Karpas-422 (cell line): ENCODE data around the gene CENPT. TPM values are rescaled to one million over a fixed set of nuclear protein-coding genes. Genes with fewer than 3 reads are reported as not detected.

Experiments
- DNase-seq: peaks from one replicate; pipeline ENCODE4 v3.0.0-alpha.2; 2015
- H2AFZ ChIP-seq: fragments of 200-600 bp; sonication (generic); 2 replicates; pipeline ENCODE4 v1.6.1; 2014; ENCODE audit warnings: antibody characterized with exemption, low read length, mixed read lengths
- H3K27ac ChIP-seq: fragments of 200-600 bp; sonication (generic); 2 replicates; pipeline ENCODE4 v1.5.1; 2014; ENCODE audit warnings: mild to moderate bottlenecking, low read length, moderate library complexity
- H3K27me3 ChIP-seq: fragments of 200-600 bp; sonication (generic); 2 replicates; pipeline ENCODE4 v1.6.1; 2014; ENCODE audit warnings: low read length, mixed read lengths
- H3K36me3 ChIP-seq: fragments of 200-600 bp; sonication (generic); 2 replicates; pipeline ENCODE4 v1.6.1; 2014; ENCODE audit warnings: low read length, mixed read lengths; ENCODE audit not compliant: insufficient read depth
- H3K4me1 ChIP-seq: fragments of 200-600 bp; sonication (generic); 2 replicates; pipeline ENCODE4 v1.6.1; 2014; ENCODE audit warnings: mild to moderate bottlenecking, low read length, mixed read lengths
- H3K4me2 ChIP-seq: fragments of 200-600 bp; sonication (generic); 2 replicates; pipeline ENCODE4 v1.6.1; 2014; ENCODE audit warnings: low read length, low read depth, mild to moderate bottlenecking; ENCODE audit not compliant: poor library complexity, severe bottlenecking
- H3K4me3 ChIP-seq: fragments of 200-600 bp; sonication (generic); 2 replicates; pipeline ENCODE4 v1.5.1; 2014; ENCODE audit warnings: mild to moderate bottlenecking, antibody characterized with exemption, low read length, mixed read lengths
- H3K79me2 ChIP-seq: fragments of 200-600 bp; sonication (generic); 2 replicates; pipeline ENCODE4 v1.6.1; 2014; ENCODE audit warnings: mild to moderate bottlenecking, low read length, mixed read lengths
- H3K9ac ChIP-seq: fragments of 200-600 bp; sonication (generic); 2 replicates; pipeline ENCODE4 v1.6.0; 2014; ENCODE audit warnings: low read length
- H3K9me2 ChIP-seq: fragments of 200-600 bp; sonication (generic), shearing (Covaris generic); replicated peaks from 2 replicates; pipeline ENCODE4 v1.6.0; 2014; ENCODE audit warnings: mild to moderate bottlenecking, low read length, moderate library complexity; ENCODE audit not compliant: insufficient read depth
- H3K9me3 ChIP-seq: fragments of 300-700, 200-600 bp; sonication (generic); 2 replicates; pipeline ENCODE4 v1.6.1; 2014; ENCODE audit warnings: low read length, mixed read lengths
- H4K20me1 ChIP-seq: fragments of 200-600 bp; sonication (generic); 2 replicates; pipeline ENCODE4 v1.6.1; 2014; ENCODE audit warnings: mild to moderate bottlenecking, antibody characterized with exemption, low read length, low read depth; ENCODE audit not compliant: insufficient read depth
- total RNA-seq: library from RNA; depleted of rRNA; stranded (reverse); fragments of >200 nt; shearing (Covaris generic); gene quantifications from 2 replicates; pipeline ENCODE4 v1.2.3, GENCODE V29; 2014; ENCODE audit warnings: low replicate concordance

CENPT gene
- total RNA-seq, 1 experiment from 2014 or later = 22.0 TPM

DNA sequence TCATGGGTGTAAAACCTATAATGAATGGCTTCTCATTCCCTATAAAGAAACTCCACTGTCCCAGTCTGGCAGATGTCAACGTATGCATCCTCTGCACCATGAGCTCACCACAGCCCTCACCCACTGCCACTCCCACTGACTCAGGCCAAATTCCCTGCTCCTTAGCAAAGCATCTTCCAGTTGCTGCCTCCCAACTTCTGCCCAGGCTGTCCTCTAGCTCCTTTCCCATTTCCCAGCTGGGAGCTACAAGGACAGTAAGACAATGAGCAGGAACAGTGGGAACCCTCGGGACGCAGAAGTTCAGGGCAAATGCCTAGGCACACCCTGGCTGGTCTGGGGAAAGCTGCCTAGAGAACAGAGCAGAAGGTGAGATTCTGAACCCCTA, 14.5 kb downstream of the CENPT start:
- no peaks in the 10 kb centered on the region for H3K27me3 ChIP-seq
- DNase-seq = no peak
- peak overlapping the region; percentile 87 for H3K9ac ChIP-seq
- peaks cover 16% of the 10 kb centered on the region for H3K4me1 ChIP-seq
- H3K27ac ChIP-seq = no peak overlapping the region
- no peaks in the 10 kb centered on the region for H3K9me3 ChIP-seq
- peak overlapping the region; percentile 85 for H3K4me2 ChIP-seq
- H2AFZ ChIP-seq = no peak overlapping the region
- H3K4me3 ChIP-seq = peak overlapping the region; percentile 75
- no peaks in the 10 kb centered on the region for H4K20me1 ChIP-seq
- no peaks in the 10 kb centered on the region for H3K36me3 ChIP-seq
- H3K9me2 ChIP-seq = no peaks in the 10 kb centered on the region
- peaks cover 12% of the 10 kb centered on the region for H3K79me2 ChIP-seq

DNA sequence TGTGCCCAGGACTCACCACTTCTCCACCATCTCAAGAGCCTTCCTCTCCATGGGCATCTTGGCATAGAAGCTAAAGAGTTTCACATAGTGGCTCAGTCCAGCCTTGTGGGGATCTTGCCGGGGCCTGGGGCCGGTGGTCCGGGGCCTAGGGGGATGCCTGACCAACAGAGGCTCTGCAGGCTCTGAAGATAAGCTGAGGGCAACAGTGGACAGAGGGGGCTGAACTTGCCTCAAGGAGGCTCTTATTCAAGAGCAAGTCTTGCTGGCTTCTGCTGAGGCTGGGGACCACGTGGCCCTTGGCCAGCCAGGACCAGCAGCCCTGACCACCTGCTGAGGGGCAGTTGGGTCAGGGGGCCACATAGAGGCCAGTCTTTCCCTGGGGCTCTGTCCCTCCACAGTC, 18.8 kb downstream of the CENPT start:
- H3K9me2 ChIP-seq = no peaks in the 10 kb centered on the region
- H3K79me2 ChIP-seq = peaks cover 12% of the 10 kb centered on the region
- H3K4me2 ChIP-seq = no peak overlapping the region
- no peaks in the 10 kb centered on the region for H4K20me1 ChIP-seq
- H3K9ac ChIP-seq = no peak overlapping the region
- no peaks in the 10 kb centered on the region for H3K9me3 ChIP-seq
- DNase-seq = no peak
- H3K36me3 ChIP-seq = no peaks in the 10 kb centered on the region
- H3K4me3 ChIP-seq = no peak overlapping the region
- no peak overlapping the region for H3K27ac ChIP-seq
- no peaks in the 10 kb centered on the region for H3K27me3 ChIP-seq
- H3K4me1 ChIP-seq = peaks cover 10% of the 10 kb centered on the region
- H2AFZ ChIP-seq = no peak overlapping the region

DNA sequence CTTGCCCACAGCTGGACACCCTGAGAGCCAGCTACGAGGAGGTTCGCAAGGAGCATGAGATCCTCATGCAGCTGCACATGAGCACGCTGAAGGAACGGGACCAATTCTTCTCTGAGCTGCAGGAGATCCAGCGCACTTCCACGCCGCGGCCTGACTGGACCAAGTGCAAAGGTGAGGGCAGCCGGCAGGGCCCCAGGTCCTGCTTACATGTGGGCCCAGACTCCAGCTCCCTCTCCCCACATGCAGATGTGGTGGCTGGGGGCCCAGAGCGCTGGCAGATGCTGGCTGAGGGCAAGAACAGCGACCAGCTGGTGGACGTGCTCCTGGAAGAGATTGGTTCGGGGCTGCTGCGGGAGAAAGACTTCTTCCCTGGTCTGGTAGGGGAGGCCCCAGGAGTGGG, 21.6 kb downstream of the CENPT start:
- H2AFZ ChIP-seq = no peak overlapping the region
- H3K27ac ChIP-seq = no peak overlapping the region
- no peaks in the 10 kb centered on the region for H3K4me1 ChIP-seq
- no peaks in the 10 kb centered on the region for H3K9me3 ChIP-seq
- no peaks in the 10 kb centered on the region for H4K20me1 ChIP-seq
- no peaks in the 10 kb centered on the region for H3K36me3 ChIP-seq
- H3K79me2 ChIP-seq = no peaks in the 10 kb centered on the region
- no peaks in the 10 kb centered on the region for H3K27me3 ChIP-seq
- no peak overlapping the region for H3K9ac ChIP-seq
- no peak overlapping the region for H3K4me2 ChIP-seq
- H3K9me2 ChIP-seq = no peaks in the 10 kb centered on the region
- DNase-seq = peak; percentile 20
- no peak overlapping the region for H3K4me3 ChIP-seq

DNA sequence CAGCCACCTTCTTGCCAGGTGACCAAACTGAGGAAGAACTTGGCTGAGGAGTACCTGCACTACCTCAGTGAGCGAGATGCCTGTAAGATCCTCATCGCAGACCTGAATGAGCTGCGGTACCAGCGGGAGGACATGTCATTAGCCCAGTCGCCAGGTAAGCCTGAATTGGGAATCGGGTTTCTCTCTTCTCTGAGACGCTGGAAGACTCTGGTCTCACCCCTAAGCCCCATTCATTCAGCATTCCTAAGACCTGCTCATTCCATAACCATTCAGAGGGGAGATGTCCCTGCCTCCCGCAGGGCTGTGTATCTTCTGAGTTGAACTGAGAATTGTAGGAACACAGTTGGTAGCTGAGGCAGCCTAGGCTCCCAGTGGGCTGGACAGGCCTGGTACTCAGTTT, 22.4 kb downstream of the CENPT start:
- H2AFZ ChIP-seq = no peak overlapping the region
- H4K20me1 ChIP-seq = no peaks in the 10 kb centered on the region
- H3K4me1 ChIP-seq = no peaks in the 10 kb centered on the region
- no peaks in the 10 kb centered on the region for H3K9me3 ChIP-seq
- no peak overlapping the region for H3K27ac ChIP-seq
- no peaks in the 10 kb centered on the region for H3K27me3 ChIP-seq
- no peaks in the 10 kb centered on the region for H3K79me2 ChIP-seq
- DNase-seq = peak; percentile 37
- no peaks in the 10 kb centered on the region for H3K36me3 ChIP-seq
- H3K4me3 ChIP-seq = no peak overlapping the region
- H3K9me2 ChIP-seq = no peaks in the 10 kb centered on the region
- no peak overlapping the region for H3K4me2 ChIP-seq
- no peak overlapping the region for H3K9ac ChIP-seq

DNA sequence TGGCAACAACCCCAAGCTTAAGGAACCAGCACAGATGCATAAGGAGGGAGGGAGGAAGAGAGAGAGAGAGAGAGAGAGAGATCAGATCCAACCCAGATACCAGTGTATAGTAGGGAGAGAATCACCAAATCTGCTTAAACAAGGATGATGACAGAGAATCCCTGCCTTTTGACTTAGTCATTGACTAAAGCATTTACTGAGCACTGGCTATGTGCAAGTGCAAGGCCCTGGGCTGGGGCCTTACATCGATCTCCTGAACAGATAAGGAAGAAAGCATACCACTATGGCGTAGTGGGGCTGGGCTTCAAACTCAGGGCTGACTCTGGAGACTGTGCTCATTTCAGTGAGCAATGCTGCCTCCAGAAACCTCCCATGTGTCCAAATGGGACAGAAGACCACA, 25.0 kb downstream of the CENPT start:
- Histone ChIP-seq H3K27ac (no peak overlapping the region), H4K20me1 (no peaks in the 10 kb centered on the region), H3K27me3 (no peaks in the 10 kb centered on the region), H3K79me2 (no peaks in the 10 kb centered on the region), H3K9me3 (no peaks in the 10 kb centered on the region), H3K9me2 (no peaks in the 10 kb centered on the region), H3K9ac (no peak overlapping the region), H3K4me3 (no peak overlapping the region), H3K36me3 (no peaks in the 10 kb centered on the region), H2AFZ (no peak overlapping the region), H3K4me1 (no peaks in the 10 kb centered on the region), H3K4me2 (no peak overlapping the region)
- DNase-seq = no peak

DNA sequence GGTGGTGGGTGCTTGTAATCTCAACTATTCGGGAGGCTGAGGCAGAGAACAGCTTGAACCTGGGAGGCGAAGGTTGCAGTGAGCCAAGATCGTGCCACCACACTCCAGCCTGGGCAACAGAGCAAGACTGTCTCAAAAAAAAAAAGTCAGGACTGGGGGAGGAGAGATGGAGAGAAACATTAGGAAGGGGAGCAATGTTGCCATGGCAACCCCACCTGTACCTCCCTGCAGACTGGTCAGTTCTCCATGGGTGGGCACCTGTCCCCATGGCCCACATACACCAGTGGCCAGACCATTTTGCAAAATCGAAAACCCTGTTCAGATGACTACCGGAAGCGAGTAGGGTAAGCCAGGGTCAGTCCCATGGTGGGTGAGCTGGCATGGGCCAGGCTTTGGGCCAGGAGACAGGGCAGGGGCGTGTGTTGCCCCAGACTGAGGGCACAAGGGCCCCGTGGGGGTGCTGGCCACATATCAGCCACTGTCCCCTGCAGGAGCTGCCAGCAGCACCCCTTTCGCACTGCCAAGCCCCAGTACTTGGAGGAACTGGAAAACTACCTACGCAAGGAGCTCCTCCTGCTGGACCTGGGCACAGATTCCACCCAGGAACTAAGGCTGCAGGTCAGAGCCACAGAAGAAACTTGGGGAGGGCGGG, 26.8 kb downstream of the CENPT start:
- H3K36me3 ChIP-seq = no peaks in the 10 kb centered on the region
- no peaks in the 10 kb centered on the region for H3K27me3 ChIP-seq
- no peak for DNase-seq
- no peak overlapping the region for H3K4me3 ChIP-seq
- no peak overlapping the region for H2AFZ ChIP-seq
- no peak overlapping the region for H3K27ac ChIP-seq
- H4K20me1 ChIP-seq = no peaks in the 10 kb centered on the region
- H3K9ac ChIP-seq = no peak overlapping the region
- no peaks in the 10 kb centered on the region for H3K9me3 ChIP-seq
- H3K79me2 ChIP-seq = no peaks in the 10 kb centered on the region
- peaks cover 3% of the 10 kb centered on the region for H3K4me1 ChIP-seq
- H3K4me2 ChIP-seq = no peak overlapping the region
- no peaks in the 10 kb centered on the region for H3K9me2 ChIP-seq

DNA sequence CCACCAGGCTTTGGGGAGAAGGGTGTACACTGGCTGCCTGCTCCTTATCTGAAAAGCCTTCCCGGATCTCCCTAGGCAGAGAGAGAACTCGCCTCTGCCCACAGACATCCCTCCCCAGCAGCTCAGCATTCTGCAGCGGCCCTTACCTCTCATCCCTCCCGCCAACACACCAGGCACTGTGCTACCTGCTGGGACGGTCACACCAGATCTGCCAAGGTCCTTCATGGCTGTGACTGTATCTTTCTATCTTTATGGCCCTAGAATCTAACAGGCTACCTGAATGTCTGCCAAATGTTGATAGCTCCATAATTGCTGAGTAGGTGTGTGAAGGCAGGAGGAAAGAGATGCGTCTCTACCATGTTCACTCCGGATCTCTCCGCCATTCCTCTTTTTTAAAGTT, 32.9 kb downstream of the CENPT start:
- Histone ChIP-seq H3K4me2 (no peak overlapping the region), H3K4me1 (peaks cover 3% of the 10 kb centered on the region), H3K79me2 (no peaks in the 10 kb centered on the region), H3K36me3 (no peaks in the 10 kb centered on the region), H3K9me3 (no peaks in the 10 kb centered on the region), H3K4me3 (no peak overlapping the region), H4K20me1 (0 out of 2 replicates have a peak, but pooled peaks cover 2% of the 10 kb centered on the region), H2AFZ (no peak overlapping the region), H3K27ac (no peak overlapping the region), H3K9ac (no peak overlapping the region), H3K9me2 (no peaks in the 10 kb centered on the region), H3K27me3 (no peaks in the 10 kb centered on the region)
- no peak for DNase-seq

DNA sequence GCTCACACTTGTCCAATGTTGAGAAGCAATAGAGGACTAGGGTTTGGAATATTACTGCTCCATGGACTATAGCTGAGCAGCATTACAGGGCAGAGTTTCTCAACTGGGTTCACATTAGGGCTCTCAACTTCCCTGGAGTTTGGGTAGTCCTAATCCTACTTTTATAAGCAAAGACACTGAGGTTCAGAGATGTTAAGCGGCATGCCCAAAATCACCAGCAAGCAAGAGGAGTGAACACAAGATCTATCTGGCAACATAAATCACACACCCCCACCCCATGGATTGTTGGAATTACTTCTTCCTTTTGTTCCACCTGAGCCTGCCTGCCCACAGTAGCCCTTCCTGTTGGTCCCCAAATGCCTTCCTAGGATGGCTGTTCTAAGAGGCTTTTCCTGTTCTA, 35.6 kb downstream of the CENPT start:
- Histone ChIP-seq H3K9me3 (no peaks in the 10 kb centered on the region), H3K27me3 (no peaks in the 10 kb centered on the region), H3K4me3 (no peak overlapping the region), H3K4me2 (no peak overlapping the region), H3K79me2 (no peaks in the 10 kb centered on the region), H4K20me1 (0 out of 2 replicates have a peak, but pooled peaks cover 2% of the 10 kb centered on the region), H2AFZ (no peak overlapping the region), H3K4me1 (peaks cover 13% of the 10 kb centered on the region), H3K27ac (no peak overlapping the region), H3K9me2 (no peaks in the 10 kb centered on the region), H3K9ac (no peak overlapping the region), H3K36me3 (no peaks in the 10 kb centered on the region)
- no peak for DNase-seq
